GM12878 (cell line): Measurements from ENCODE around the gene MASP1. TPM values are rescaled to one million over a fixed set of nuclear protein-coding genes. Genes with fewer than 3 reads are reported as not detected.

Source experiments
- ATAC-seq: fragments of 200-7000 bp; cut with Tn5 transposase; 3 replicates; pipeline ENCODE4 v1.9.1; 2020; ENCODE audit warnings: mild to moderate bottlenecking, moderate library complexity
- BruUV-seq: library from RNA; stranded (reverse); fragments of 400-500 nt; replicated peaks from 2 replicates; lab custom pipeline; 2021; lab: Mats Ljungman, UMichigan
- CTCF ChIA-PET: fragments of 300-600 bp; sonication (Branson Sonifier 250); formaldehyde crosslinking; extraction: SDS; loops from one replicate; lab custom pipeline; 2021; ENCODE audit warnings: inconsistent platforms; lab: Yijun Ruan, JAX
- POLR2A ChIA-PET: fragments of 350-600 bp; formaldehyde crosslinking; extraction: SDS; loops from one replicate; lab custom pipeline; 2021; ENCODE audit warnings: inconsistent platforms; lab: Charles Lee
- RAD21 ChIA-PET: fragments of 300-600 bp; sonication (Branson Sonifier 250); formaldehyde crosslinking; loops from one replicate; lab custom pipeline; 2023; ENCODE audit warnings: antibody characterized with exemption; ENCODE audit not compliant: unreplicated experiment; lab: Charles Lee
- SMC1A ChIA-PET: fragments of 300-600 bp; sonication (Branson Sonifier 250); formaldehyde crosslinking; loops from one replicate; lab custom pipeline; 2023; ENCODE audit not compliant: unreplicated experiment, uncharacterized antibody; lab: Charles Lee
- DNase-seq: peaks from one replicate; pipeline ENCODE4 v3.0.0-alpha.2; 2011; ENCODE audit warnings: low read depth, low spot score
- FAIRE-seq: peaks from 3 replicates; lab custom pipeline; 2011; peaks lifted over from hg19 to GRCh38; lab: Jason Lieb, UNC
- H2AFZ ChIP-seq: 2 replicates; pipeline ENCODE4 v1.6.0; 2011; ENCODE audit warnings: low read depth, low read length, control low read depth; ENCODE audit not compliant: control insufficient read depth
- H3K27ac ChIP-seq: 2 replicates; pipeline ENCODE4 v1.5.1; 2011; ENCODE audit warnings: control low read depth; ENCODE audit not compliant: control insufficient read depth, insufficient read depth
- H3K27me3 ChIP-seq, 2 experiments: replicated peaks in 1 of 2; 2 replicates each; pipeline versions ENCODE4 v1.6.0 to v1.6.1; 2011; ENCODE audit warnings: low read length in 1 of 2; ENCODE audit not compliant: control insufficient read depth in 2 of 2, insufficient read depth in 2 of 2
- H3K36me3 ChIP-seq, 2 experiments: 2 replicates each; pipeline ENCODE4 v1.5.1; 2011; ENCODE audit warnings: low read length in 1 of 2; ENCODE audit not compliant: control insufficient read depth in 2 of 2, insufficient read depth in 2 of 2
- H3K4me1 ChIP-seq: 2 replicates; pipeline ENCODE4 v1.6.1; 2011; ENCODE audit warnings: mild to moderate bottlenecking, low read length, moderate library complexity, mixed read lengths; ENCODE audit not compliant: control insufficient read depth, insufficient read depth
- H3K4me2 ChIP-seq: 2 replicates; pipeline ENCODE4 v1.6.0; 2011; ENCODE audit warnings: control low read depth; ENCODE audit not compliant: control insufficient read depth, insufficient read depth
- H3K4me3 ChIP-seq: fragments of 200-600 bp; sonication (generic); 2 replicates; pipeline ENCODE4 v1.5.1; 2016
- H3K79me2 ChIP-seq: 2 replicates; pipeline ENCODE4 v1.6.0; 2011; ENCODE audit warnings: low read length; ENCODE audit not compliant: control insufficient read depth, insufficient read depth
- H3K9ac ChIP-seq: 2 replicates; pipeline ENCODE4 v1.8.0; 2011; ENCODE audit warnings: low read length, control low read depth, mixed read lengths; ENCODE audit not compliant: control insufficient read depth, insufficient read depth
- H3K9me3 ChIP-seq: replicated peaks from 3 replicates; pipeline ENCODE4 v1.5.1; 2011; ENCODE audit warnings: mild to moderate bottlenecking, low read length; ENCODE audit not compliant: control insufficient read depth, insufficient read depth
- H4K20me1 ChIP-seq: 2 replicates; pipeline ENCODE4 v1.6.0; 2011; ENCODE audit not compliant: control insufficient read depth, insufficient read depth
- EP300 ChIP-seq, 2 experiments: fragments of 150-350 bp in 1 of 2; IDR thresholded peaks; 2 replicates each; pipeline ENCODE4 v1.6.1; 2011 to 2012; ENCODE audit warnings: low read depth in 2 of 2, low read length in 2 of 2, borderline replicate concordance in 1 of 2, improper control_type of control experiment in 1 of 2, inconsistent platforms in 1 of 2; ENCODE audit not compliant: control insufficient read depth in 1 of 2
- MLLT1 ChIP-seq: fragments of 450-650 bp; IDR thresholded peaks from 2 replicates; pipeline ENCODE4 v1.6.1; 2016; ENCODE audit warnings: mild to moderate bottlenecking
- NR2C2 ChIP-seq: IDR thresholded peaks from 2 replicates; pipeline ENCODE4 v1.6.1; 2011; ENCODE audit warnings: borderline replicate concordance, low read depth; ENCODE audit not compliant: control insufficient read depth, insufficient read length
- RELB ChIP-seq: fragments of 450-650 bp; IDR thresholded peaks from 2 replicates; pipeline ENCODE4 v1.6.1; 2017; ENCODE audit warnings: low read depth, mild to moderate bottlenecking, moderate library complexity
- SMAD1 ChIP-seq: fragments of 450-650 bp; IDR thresholded peaks from 2 replicates; pipeline ENCODE4 v1.6.1; 2018; ENCODE audit warnings: mild to moderate bottlenecking, low read depth; ENCODE audit not compliant: partially characterized antibody
- SMAD5 ChIP-seq: IDR thresholded peaks from 2 replicates; pipeline ENCODE4 v1.6.1; 2016; ENCODE audit warnings: antibody characterized with exemption, low read depth
- TARDBP ChIP-seq: IDR thresholded peaks from 2 replicates; pipeline ENCODE4 v1.6.1; 2016; ENCODE audit warnings: borderline replicate concordance
- ZBTB33 ChIP-seq: fragments of 450-650 bp; IDR thresholded peaks from 2 replicates; pipeline ENCODE4 v1.6.1; 2017; ENCODE audit warnings: mild to moderate bottlenecking
- WGBS: methylation state at CpG from one replicate; pipeline ENCODE4 v1.1.6; 2016; ENCODE audit warnings: low lambda C conversion rate; ENCODE audit not compliant: insufficient replicate concordance, insufficient coverage; ENCODE audit errors: missing lambda C conversion rate; 5-methylcytosine and 5-hydroxymethylcytosine counted together
- in situ Hi-C: fragments of 300-500 bp; cut with MboI; formaldehyde crosslinking; loops from 9 replicates; pipeline ENCODE4 v1.14.3; 2018; ENCODE audit warnings: mixed read lengths
- intact Hi-C: fragments of 100-400 bp; cut with micrococcal nuclease; formaldehyde crosslinking; loops from one replicate; pipeline ENCODE4 v1.14.2; 2022; ENCODE audit not compliant: unreplicated experiment
- polyA plus RNA-seq, 11 experiments: library from polyadenylated mRNA; depleted of rRNA in 4 of 11; unstranded in 6 of 11; stranded (reverse) in 5 of 11; fragments of >200 nt; fragmentation: Nextera tagmentation in 4 of 11; fragmentation: Illumina TruSeq in 1 of 11; extraction: Ambion mirVana in 4 of 11; extraction: Trizol in 1 of 11; gene quantifications; 1 replicate in 1 of 11; 2 replicates in 10 of 11; pipeline versions ENCODE4 v1.2.1 to v1.2.3, GENCODE V29; 2011 to 2016; ENCODE audit warnings: inconsistent platforms in 2 of 11, missing spikeins in 2 of 11, low read depth in 1 of 11
- total RNA-seq, 4 experiments: library from RNA; depleted of rRNA in 3 of 4; stranded (reverse); fragments of >200 nt in 3 of 4; fragmentation: Illumina TruSeq in 1 of 4; extraction: Trizol in 1 of 4; gene quantifications; 2 replicates each; pipeline versions ENCODE4 v1.2.1 to v1.2.3, GENCODE V29; 2013 to 2021

MASP1 gene
- total and polyA plus RNA-seq, 10 of the 15 experiments (the other 5 are each of a cell fraction or from before 2014, with no cell fraction given): 0.05 TPM; not detected in 9

- SMC1A ChIA-PET: no interaction called here
- FAIRE-seq (no peak), ATAC-seq (no peak), DNase-seq (no peak)
- intact Hi-C loops (no loop called here), in situ Hi-C loops (no loop called here)
- POLR2A ChIA-PET: no interaction called here
- Histone ChIP-seq H3K27ac (no peak overlapping the region), H2AFZ (no peak overlapping the region), H3K4me1 (no peaks in the 10 kb centered on the region), H3K9ac (no peak overlapping the region), H3K79me2 (no peaks in the 10 kb centered on the region), H3K36me3 (no peaks in the 10 kb centered on the region), H3K9me3 (no peaks in the 10 kb centered on the region), H3K4me3 (no peak overlapping the region), H3K4me2 (no peak overlapping the region), H4K20me1 (no peaks in the 10 kb centered on the region), H3K27me3 (peaks cover 0 to 2% of the 10 kb centered on the region in 2 experiments; a peak in 3 of 4 replicates)
- no peak for TF ChIP-seq SMAD5
- no peak for TF ChIP-seq TARDBP
- no peak for TF ChIP-seq RELB
- no peak for TF ChIP-seq MLLT1
- no peak for TF ChIP-seq ZBTB33
- TF ChIP-seq EP300 (IDR thresholded peaks at IDR 0.05; ENCODE audit: borderline replicate concordance in 1 of 2, control insufficient read depth in 1 of 2, low read depth in 2 of 2, low read length in 2 of 2): no peak
- no peak for TF ChIP-seq SMAD1
- TF ChIP-seq NR2C2: no peak
- 44% methylated on average over 3 of the region's 3 CpGs for WGBS
- BruUV-seq: no TSS peak
- CTCF ChIA-PET: interaction anchor here (1.2 to 1.4 kb wide), 2 partner anchors 47 to 50 kb away, joined by 3 to 6 read pairs; no protein-coding TSS in a partner anchor
- RAD21 ChIA-PET: no interaction called here
Observed at GRCh38 chr3:187267306-187267705, 24.2 kb downstream of the MASP1 start.
